OCI-LY3 (cell line): ENCODE measurements around the gene TBL1XR1.

Experiments
- EZH2phosphoT487 ChIP-seq: fragments of 200-600 bp; shearing (Covaris generic); IDR thresholded peaks from 2 replicates; pipeline ENCODE4 v1.6.1; 2018; ENCODE audit warnings: antibody characterized with exemption, mixed run types, low read depth
- TF ChIP-seq, protein P1 (sequence below): fragments of 200-600, 300-600 bp; sonication (generic); IDR thresholded peaks from 2 replicates; pipeline ENCODE4 v1.5.1; 2014; ENCODE audit warnings: antibody characterized with exemption, low read length, low read depth

DNA sequence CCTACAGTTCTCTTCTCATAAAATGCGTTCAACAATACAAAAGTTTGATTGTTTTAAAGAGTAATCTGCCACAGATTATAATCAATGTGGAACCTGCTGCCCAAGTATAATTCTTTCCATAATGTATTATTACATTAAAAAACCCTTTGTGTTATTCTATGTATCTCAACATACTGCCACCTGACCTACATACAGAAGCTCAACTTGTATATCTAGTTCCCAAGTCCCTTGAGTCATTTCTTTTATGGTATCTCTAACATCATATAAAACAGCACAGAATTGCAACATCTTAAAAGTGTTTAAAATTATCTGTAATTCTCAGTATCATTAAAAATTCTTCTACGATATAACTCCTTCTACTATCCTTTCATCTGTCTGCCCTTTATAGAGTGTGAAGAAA lies 70.3 kb downstream of the TBL1XR1 start:
- TF ChIP-seq, protein P1, sequence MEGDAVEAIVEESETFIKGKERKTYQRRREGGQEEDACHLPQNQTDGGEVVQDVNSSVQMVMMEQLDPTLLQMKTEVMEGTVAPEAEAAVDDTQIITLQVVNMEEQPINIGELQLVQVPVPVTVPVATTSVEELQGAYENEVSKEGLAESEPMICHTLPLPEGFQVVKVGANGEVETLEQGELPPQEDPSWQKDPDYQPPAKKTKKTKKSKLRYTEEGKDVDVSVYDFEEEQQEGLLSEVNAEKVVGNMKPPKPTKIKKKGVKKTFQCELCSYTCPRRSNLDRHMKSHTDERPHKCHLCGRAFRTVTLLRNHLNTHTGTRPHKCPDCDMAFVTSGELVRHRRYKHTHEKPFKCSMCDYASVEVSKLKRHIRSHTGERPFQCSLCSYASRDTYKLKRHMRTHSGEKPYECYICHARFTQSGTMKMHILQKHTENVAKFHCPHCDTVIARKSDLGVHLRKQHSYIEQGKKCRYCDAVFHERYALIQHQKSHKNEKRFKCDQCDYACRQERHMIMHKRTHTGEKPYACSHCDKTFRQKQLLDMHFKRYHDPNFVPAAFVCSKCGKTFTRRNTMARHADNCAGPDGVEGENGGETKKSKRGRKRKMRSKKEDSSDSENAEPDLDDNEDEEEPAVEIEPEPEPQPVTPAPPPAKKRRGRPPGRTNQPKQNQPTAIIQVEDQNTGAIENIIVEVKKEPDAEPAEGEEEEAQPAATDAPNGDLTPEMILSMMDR: no peak
- no peak for TF ChIP-seq EZH2phosphoT487
